GM12801 (cell line): Measurements from ENCODE around the gene HDAC10.

Experiments
- CTCF ChIP-seq: IDR thresholded peaks from one replicate; pipeline ENCODE4 v1.5.1; 2011; ENCODE audit warnings: control low read depth; ENCODE audit not compliant: insufficient read length; ENCODE audit errors: extremely low read depth

HDAC10 gene

GRCh38 chr22:50270666-50271394 is 19.8 kb upstream of the HDAC10 start:
- TF ChIP-seq CTCF: no peak

- TF ChIP-seq CTCF: no peak
Observed at GRCh38 chr22:50269970-50270665, 19.1 kb upstream of the HDAC10 start, which contains the start of gene MAPK11. Gene MAPK11, minus strand, starts transcription at chr22:50270380. Its CDS starts 88 bp downstream, at chr22:50270292.

GRCh38 chr22:50269573-50269969 is 18.5 kb upstream of the HDAC10 start:
- no peak for TF ChIP-seq CTCF

GRCh38 chr22:50268655-50269113 is 17.6 kb upstream of the HDAC10 start:
- no peak for TF ChIP-seq CTCF

- TF ChIP-seq CTCF: no peak
Observed at GRCh38 chr22:50267591-50268390, 16.7 kb upstream of the HDAC10 start.

- no peak for TF ChIP-seq CTCF
Observed at GRCh38 chr22:50266994-50267393, 15.9 kb upstream of the HDAC10 start.
